ENCODE results near the gene UBAC1.

- no peak for TF ChIP-seq ATF1 (CRISPR knock-in tag; IDR thresholded peaks at IDR 0.05)
- no peak for TF ChIP-seq CREM (CRISPR knock-in tag; IDR thresholded peaks at IDR 0.05)
- no peak for TF ChIP-seq CTCF (IDR thresholded peaks at IDR 0.05)
- TF ChIP-seq ZBTB21 (CRISPR knock-in tag; IDR thresholded peaks at IDR 0.05; ENCODE audit: borderline replicate concordance), result no peak
- TF ChIP-seq MXD4 (CRISPR knock-in tag; IDR thresholded peaks at IDR 0.05; ENCODE audit: borderline replicate concordance), result no peak
- no peak for TF ChIP-seq IRF1 (CRISPR knock-in tag; IDR thresholded peaks at IDR 0.05)
- TF ChIP-seq ETV6 (CRISPR knock-in tag; IDR thresholded peaks at IDR 0.05), result no peak
- no peak for TF ChIP-seq FOXJ3 (CRISPR knock-in tag; IDR thresholded peaks at IDR 0.05; ENCODE audit: borderline replicate concordance)
- TF ChIP-seq E2F1 (CRISPR knock-in tag; IDR thresholded peaks at IDR 0.05), result no peak
- TF ChIP-seq HMGXB4 (CRISPR knock-in tag; IDR thresholded peaks at IDR 0.05), result no peak
- TF ChIP-seq ATF3 (CRISPR knock-in tag; conservative IDR thresholded peaks at IDR 0.05), result no peak
- no peak for TF ChIP-seq MAX (CRISPR knock-in tag; IDR thresholded peaks at IDR 0.05)
These were observed 64.5 kb downstream of the UBAC1 start for GRCh38 chr9:135896626-135897025.

All from WTC11 (cell line).